A673 (cell line): ENCODE data around the gene MIER2. TPM values are rescaled to one million over a fixed set of nuclear protein-coding genes. Genes with fewer than 3 reads are reported as not detected.

Source experiments
- BruUV-seq: library from RNA; stranded (reverse); fragments of 400-500 nt; replicated peaks from 2 replicates; lab custom pipeline; 2021; lab: Mats Ljungman, UMichigan
- CTCF ChIA-PET: fragments of 300-600 bp; sonication (Branson Sonifier 250); formaldehyde crosslinking; loops from one replicate; lab custom pipeline; 2022; ENCODE audit warnings: antibody characterized with exemption; lab: Charles Lee
- POLR2A ChIA-PET: fragments of 300-600 bp; sonication (Branson Sonifier 250); formaldehyde crosslinking; loops from one replicate; lab custom pipeline; 2022; ENCODE audit warnings: antibody characterized with exemption; ENCODE audit not compliant: low non-redundant PET; lab: Charles Lee
- DNase-seq: peaks from one replicate; pipeline ENCODE4 v3.0.0-alpha.2; 2015; ENCODE audit warnings: low spot score
- H3K27ac ChIP-seq: fragments of 200-600 bp; sonication (generic); 2 replicates; pipeline ENCODE4 v1.5.1; 2016; ENCODE audit warnings: mixed run types, low read depth, mild to moderate bottlenecking, mixed read lengths, antibody characterized with exemption, low read length; ENCODE audit not compliant: poor library complexity, severe bottlenecking
- H3K27me3 ChIP-seq: fragments of 200-600 bp; sonication (generic); replicated peaks from 2 replicates; pipeline ENCODE4 v1.6.1; 2017; ENCODE audit warnings: mixed run types, low read depth, mild to moderate bottlenecking, mixed read lengths, antibody characterized with exemption, low read length; ENCODE audit not compliant: insufficient read depth, poor library complexity
- H3K36me3 ChIP-seq: fragments of 200-600 bp; sonication (generic); 2 replicates; pipeline ENCODE4 v1.6.1; 2016; ENCODE audit warnings: mixed run types, mild to moderate bottlenecking, mixed read lengths, antibody characterized with exemption, low read length; ENCODE audit not compliant: insufficient read depth, poor library complexity, severe bottlenecking
- H3K4me1 ChIP-seq: fragments of 200-600 bp; sonication (generic); 2 replicates; pipeline ENCODE4 v1.6.1; 2017; ENCODE audit warnings: mixed run types, mild to moderate bottlenecking, mixed read lengths, antibody characterized with exemption, low read length; ENCODE audit not compliant: insufficient read depth, poor library complexity, severe bottlenecking
- H3K4me3 ChIP-seq: fragments of 200-600 bp; sonication (generic); 2 replicates; pipeline ENCODE4 v1.5.1; 2016; ENCODE audit warnings: low read depth, mixed run types, mild to moderate bottlenecking, mixed read lengths, low read length; ENCODE audit not compliant: poor library complexity, severe bottlenecking
- H3K9me3 ChIP-seq: fragments of 200-600 bp; sonication (generic); 2 replicates; pipeline ENCODE4 v1.6.1; 2016; ENCODE audit warnings: mixed run types, low read depth, mild to moderate bottlenecking, mixed read lengths, antibody characterized with exemption, low read length; ENCODE audit not compliant: poor library complexity, severe bottlenecking
- CTCF ChIP-seq: fragments of 300-800, 200-600 bp; sonication (generic); conservative IDR thresholded peaks from 2 replicates; pipeline ENCODE4 v1.5.1; 2017; ENCODE audit warnings: low read depth, mild to moderate bottlenecking, antibody characterized with exemption, low read length, moderate library complexity, mixed read lengths
- EZH2 ChIP-seq: fragments of 200-600 bp; sonication (generic); IDR thresholded peaks from 2 replicates; pipeline ENCODE4 v1.6.1; 2017; ENCODE audit warnings: borderline replicate concordance, low read depth, mild to moderate bottlenecking, mixed read lengths, antibody characterized with exemption, low read length; ENCODE audit not compliant: poor library complexity, severe bottlenecking
- intact Hi-C: fragments of 100-400 bp; cut with micrococcal nuclease; formaldehyde crosslinking; loops from one replicate; pipeline ENCODE4 v1.10.0; 2022; ENCODE audit not compliant: unreplicated experiment
- total RNA-seq: library from RNA; stranded (reverse); gene quantifications from 2 replicates; pipeline ENCODE4 v1.2.3, GENCODE V29; 2021

Gene MIER2
- total RNA-seq, 1 experiment from 2014 or later, result 47.8 TPM

GRCh38 chr19:369256-369655 is 24.7 kb upstream of the MIER2 start:
- no peaks in the 10 kb centered on the region for H3K36me3 ChIP-seq
- POLR2A ChIA-PET, result no interaction called here
- CTCF ChIA-PET, result no interaction called here
- no TSS peak for BruUV-seq
- H3K27me3 ChIP-seq, result no peaks in the 10 kb centered on the region
- no peak for DNase-seq
- H3K4me1 ChIP-seq, result peaks cover 9% of the 10 kb centered on the region
- no peak overlapping the region for H3K27ac ChIP-seq
- intact Hi-C loops, result no loop called here
- TF ChIP-seq EZH2, result no peak
- TF ChIP-seq CTCF, result no peak
- no peaks in the 10 kb centered on the region for H3K9me3 ChIP-seq
- H3K4me3 ChIP-seq, result no peak overlapping the region

- no peaks in the 10 kb centered on the region for H3K27me3 ChIP-seq
- intact Hi-C loops, result no loop called here
- H3K4me3 ChIP-seq, result no peak overlapping the region
- H3K36me3 ChIP-seq, result no peaks in the 10 kb centered on the region
- POLR2A ChIA-PET, result no interaction called here
- peaks cover 9% of the 10 kb centered on the region for H3K4me1 ChIP-seq
- TF ChIP-seq EZH2, result no peak
- no peak for TF ChIP-seq CTCF
- no peak for DNase-seq
- CTCF ChIA-PET, result no interaction called here
- no peaks in the 10 kb centered on the region for H3K9me3 ChIP-seq
- no TSS peak for BruUV-seq
- no peak overlapping the region for H3K27ac ChIP-seq
Measured at GRCh38 chr19:368630-369024, 24.0 kb upstream of the MIER2 start.

- CTCF ChIA-PET, result no interaction called here
- no peak for DNase-seq
- POLR2A ChIA-PET, result no interaction called here
- no peaks in the 10 kb centered on the region for H3K27me3 ChIP-seq
- BruUV-seq, result no TSS peak
- no peaks in the 10 kb centered on the region for H3K9me3 ChIP-seq
- peaks cover 9% of the 10 kb centered on the region for H3K4me1 ChIP-seq
- intact Hi-C loops, result no loop called here
- H3K4me3 ChIP-seq, result no peak overlapping the region
- no peaks in the 10 kb centered on the region for H3K36me3 ChIP-seq
- H3K27ac ChIP-seq, result no peak overlapping the region
- TF ChIP-seq EZH2 (no peak), CTCF (no peak)
Measured at GRCh38 chr19:367963-368629, 23.5 kb upstream of the MIER2 start.
